ENCODE data around the gene MIEF2.

The MIEF2 gene

DNA sequence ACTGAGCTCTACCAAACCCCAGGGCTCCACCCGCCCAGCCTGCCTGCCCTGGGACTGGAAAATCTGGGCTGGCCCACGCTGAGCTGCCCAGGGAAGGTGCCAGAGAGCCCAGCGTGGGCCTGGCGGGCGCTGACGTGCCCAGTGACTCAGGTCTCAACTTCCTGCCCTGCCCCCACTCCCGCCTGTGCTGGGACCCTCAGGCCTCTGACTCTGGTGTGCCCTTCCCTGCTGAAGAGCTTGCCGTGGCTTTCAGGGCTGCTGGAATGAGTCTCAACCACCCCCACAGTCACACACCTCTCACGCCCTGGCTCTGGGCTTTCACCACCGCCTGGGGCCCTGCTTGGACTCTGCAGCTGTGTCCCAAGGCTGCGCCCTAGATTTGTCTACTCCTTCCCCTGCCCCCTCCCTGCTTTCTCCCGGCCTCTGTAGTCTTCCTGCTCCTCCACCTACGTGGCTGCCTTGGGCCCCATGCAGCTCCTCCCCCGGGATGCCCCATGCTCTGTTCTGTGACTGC, 24.7 kb upstream of the MIEF2 start:
- no peak for DNase-seq

DNA sequence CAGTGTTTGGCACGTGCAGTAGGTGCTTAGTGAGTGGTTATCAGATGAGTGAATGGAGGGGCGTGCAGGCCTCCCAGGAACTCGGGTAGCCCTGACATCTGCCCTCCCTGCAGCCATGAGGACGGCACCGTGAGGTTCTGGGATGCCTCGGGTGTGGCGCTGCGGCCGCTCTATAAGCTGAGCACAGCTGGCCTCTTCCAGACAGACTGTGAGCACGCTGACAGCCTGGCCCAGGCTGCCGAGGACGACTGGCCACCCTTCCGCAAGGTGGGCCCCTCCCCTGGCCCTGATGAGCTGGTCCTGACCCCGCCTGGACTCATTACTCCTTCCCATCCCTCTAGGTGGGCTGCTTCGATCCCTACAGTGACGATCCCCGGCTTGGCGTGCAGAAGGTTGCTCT, 24.0 kb upstream of the MIEF2 start:
- no peak for DNase-seq

DNA sequence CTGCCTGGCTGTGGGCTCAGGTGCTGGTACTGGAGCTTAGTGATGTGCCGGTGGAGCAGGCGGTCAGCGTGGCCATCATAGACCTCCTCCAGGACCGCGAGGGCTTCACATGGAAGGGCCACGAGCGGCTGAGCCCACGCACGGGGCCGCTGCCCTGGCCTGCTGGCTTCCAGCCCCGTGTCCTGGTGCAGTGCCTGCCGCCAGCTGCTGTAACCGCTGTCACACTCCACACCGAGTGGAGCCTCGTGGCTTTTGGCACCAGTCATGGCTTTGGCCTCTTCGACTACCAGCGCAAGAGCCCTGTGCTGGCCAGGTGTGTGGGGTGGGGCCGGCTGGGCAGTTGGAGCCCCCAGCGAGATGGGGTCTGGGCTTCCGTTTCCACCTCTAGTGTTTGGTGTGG, 23.0 kb upstream of the MIEF2 start:
- DNase-seq: no peak

DNA sequence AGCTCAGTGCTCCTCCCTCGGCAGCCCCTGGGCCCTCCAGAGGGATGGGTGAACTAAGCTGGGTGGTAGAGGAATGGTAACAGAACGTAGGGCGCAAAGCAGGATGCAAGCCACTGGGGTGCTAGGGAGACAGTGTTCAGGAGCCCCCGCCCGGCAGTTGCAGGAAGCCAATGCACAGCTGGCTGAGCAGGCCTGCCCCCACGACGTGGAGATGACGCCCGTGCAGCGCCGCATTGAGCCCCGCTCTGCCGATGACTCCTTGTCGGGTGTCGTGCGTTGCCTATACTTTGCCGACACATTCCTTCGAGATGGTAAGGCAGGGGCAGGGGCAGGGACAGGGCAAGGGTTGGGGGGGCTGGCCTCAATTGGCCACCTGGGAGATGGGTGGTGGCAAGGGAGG, 22.2 kb upstream of the MIEF2 start:
- DNase-seq: no peak

DNA sequence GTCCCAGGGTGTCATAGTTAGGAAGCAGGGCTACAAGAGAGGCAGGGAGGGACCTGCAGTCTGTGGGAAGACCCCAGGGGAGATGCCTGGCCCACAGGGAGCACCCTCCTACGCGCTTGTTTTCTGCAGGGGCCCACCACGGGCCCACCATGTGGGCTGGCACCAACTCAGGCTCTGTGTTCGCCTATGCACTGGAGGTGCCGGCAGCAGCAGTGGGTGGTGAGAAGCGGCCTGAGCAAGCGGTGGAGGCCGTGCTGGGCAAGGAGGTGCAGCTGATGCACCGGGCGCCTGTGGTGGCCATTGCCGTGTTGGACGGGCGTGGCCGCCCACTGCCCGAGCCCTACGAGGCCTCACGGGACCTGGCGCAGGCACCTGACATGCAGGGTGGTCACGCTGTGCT, 20.0 kb upstream of the MIEF2 start:
- DNase-seq: no peak

DNA sequence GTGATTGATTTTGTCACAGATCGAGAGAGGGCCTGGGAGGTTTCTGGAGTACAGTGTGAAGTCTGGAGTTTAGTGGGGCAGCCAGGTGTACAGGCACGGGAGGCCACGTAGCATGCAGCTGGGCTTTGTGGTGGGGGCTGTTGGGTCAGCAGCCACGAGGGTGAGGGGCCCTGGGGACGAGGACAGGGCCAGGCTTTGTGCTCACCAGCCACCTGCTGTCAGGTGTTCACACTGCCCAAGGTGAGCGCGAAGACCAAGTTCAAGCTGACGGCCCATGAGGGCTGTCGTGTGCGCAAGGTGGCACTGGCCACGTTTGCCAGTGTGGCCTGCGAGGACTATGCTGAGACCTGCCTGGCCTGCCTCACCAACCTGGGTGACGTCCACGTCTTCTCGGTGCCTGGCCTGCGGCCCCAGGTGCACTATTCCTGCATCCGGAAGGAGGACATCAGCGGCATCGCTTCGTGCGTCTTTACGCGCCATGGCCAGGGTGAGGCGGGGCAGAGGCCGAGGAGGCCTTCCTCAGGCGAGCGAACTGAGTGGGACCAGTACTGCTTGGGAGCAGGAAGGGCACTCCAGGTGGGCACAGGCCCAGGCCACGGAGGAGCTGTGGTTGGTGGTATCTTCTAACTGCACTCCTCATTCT, 19.1 kb upstream of the MIEF2 start:
- no peak for DNase-seq

DNA sequence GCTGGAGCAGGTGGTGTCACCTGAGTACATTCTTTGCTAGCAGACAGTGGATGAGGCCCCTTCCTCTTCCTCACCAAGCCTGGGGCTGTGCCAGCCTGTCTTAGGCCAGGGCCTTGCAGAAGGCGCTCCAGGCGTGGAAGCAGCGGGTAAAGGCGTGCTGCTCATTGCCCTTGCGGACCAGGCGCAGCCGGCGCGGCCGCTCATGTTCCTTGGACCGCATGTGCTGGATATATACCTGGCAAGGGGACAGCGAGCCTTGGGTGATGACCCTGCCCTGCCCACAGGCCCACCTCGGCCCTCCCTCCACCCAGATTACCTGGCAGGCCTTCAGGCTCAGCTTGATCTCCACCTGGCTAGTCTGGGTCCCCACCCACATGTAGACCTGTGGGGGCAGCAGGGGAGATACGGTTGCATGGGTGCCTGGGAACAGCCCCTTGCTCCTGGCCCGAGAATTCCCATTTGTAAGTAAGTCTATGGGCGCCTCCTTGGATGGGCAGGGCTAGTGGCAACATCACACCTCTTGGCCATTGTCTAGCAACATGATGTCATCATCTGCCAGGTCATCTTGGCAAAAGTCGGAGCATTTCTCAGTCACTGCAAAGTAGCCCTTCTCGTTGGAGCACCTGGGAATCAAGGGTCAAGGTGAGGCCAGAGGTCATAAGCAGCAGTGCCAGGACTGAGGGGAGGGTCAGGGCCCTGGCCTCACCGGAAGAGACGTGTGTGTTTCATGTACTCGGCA, 15.3 kb upstream of the MIEF2 start:
- DNase-seq: no peak

DNA sequence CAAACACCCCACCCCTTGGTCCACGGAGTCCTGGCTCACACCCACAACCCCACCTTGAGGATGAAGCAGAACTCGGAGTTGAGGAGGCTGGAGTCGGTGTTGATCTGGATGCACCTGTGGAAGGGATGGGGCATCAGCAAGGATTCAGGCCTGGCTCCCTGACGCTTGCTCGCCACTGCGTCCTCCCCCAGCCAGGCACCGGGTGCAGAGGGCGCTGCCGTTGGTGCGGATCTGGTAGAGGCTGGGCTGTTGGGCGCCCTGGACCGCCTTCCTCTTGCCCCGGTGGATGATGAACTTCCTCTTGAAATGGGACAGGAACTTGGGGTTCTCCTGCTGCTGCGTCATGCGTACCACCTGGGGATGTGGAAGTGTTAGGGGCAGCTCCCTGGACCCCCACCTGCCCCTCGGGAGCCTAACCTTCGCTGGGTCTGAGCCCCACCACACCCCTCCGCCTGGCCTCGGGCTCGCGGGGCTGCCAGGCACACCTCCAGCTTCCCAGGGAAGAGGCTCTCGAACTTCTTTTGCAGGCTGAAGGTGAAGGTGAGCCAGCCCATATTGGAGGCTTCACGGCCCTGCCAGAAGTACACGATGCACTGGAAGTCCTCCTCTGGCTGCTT, 14.2 kb upstream of the MIEF2 start:
- no peak for DNase-seq

DNA sequence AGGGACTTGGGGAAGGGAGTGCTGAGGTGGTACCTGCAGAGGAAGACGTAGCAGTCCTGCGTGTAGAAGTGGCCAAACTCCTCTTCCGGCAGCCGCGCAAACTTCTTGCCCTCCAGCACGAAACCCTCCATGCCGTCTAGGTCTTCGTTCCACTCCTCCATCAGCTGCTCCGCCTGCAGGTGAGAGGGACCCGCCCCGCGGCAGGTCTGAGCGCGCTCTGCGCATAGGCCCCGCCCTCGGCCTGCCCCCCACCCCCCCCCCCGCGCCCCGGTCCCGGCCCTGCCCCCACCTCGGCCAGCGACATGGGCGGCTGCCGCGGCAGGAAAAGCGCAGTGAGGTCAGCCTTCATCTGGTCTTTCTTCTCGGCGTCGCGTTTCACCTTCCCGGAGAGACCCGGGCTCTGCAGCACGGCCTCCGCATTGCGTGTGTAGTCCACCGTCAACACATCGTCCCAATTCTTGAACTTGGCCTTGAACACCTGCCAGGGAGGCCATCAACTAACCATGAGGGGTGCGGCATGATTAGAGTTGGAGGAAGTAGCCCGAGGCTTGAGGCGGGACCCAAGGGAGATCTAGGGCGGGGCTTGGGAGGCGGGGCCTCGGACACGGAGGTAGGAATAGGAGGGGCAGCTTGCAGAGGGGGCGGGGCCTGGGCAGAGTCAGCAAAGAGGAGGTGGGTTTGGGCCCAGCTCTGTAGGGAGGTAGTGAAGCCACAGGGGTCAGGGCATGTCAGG, 13.4 kb upstream of the MIEF2 start:
- DNase-seq: no peak

DNA sequence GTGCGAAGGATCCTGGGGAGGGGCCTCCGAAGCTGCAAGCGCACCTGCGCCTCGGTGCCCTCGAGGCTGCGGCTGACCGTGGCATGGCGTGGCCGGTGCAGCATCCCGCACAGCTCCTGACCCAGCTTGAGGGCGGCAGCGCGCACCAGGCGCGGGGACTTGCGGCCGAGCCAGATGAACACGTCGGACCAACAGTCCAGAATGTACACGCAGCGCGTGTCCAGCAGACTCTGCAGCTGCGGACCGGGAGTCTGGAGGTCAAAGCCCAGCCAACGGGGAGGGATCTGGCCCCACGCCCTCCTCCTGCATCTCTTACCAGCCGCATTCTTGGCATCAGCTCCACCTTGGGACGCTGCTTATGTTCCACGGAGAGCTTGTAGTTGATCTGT, 12.9 kb upstream of the MIEF2 start:
- no peak for DNase-seq

DNA sequence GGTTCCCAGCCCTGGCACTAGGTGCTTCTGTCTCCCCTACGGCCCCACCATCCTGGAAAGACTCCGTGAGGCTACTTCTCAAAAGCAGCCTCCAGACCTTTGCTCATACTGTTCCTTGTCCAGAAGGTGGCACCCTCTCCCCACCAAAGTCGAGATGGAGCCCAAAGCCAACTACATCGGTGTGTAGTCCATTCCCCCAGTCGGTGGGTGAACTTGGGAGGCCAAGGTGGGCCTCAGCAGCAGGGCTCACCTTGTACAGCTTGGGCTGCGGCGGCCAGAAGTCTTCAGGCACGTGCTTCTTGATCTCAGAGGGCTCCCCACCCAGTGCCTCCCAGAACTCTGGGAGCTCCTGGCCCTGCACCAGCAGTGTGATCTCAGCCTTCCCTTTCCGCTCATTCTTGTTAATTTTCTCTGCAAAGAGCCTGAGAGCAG, 12.1 kb upstream of the MIEF2 start:
- no peak for DNase-seq

DNA sequence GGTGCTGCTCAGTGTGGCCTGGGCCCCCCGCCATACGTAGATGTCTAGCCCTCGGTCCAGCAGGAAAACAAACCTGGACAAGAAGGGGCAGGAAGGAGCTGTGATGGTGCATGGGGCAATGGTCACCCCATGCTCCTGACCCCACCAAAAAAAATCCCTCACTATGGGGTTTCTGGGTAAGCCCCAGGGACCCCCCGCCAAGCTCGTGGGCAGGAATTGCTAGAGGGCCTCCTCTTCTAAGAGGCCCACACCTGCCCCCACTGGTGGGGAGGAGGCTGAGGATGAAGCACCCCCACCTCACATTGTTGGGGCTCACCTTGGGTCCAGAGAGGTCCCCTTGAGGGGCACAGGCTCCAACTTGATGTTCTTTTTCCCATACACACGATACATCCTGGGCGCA, 11.7 kb upstream of the MIEF2 start:
- DNase-seq: no peak

DNA sequence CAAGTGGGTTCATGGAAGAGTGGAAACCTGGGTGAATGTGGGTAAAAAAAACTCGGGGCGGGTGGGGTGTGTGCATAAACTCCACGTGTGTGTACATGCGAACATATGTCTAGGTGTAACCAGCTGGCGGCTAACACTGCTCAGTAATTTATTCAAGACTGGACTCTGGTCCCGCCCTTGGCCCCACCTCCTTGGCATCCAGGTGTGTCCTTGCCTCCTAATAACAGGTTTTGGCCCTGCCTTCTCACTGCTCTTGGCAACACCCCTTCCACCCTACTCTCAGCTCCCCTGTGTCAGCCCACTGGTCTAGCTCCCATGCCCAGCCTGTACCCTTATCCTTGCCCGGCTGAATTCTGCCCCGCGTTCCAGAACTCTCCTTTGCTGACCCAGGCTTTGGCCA, 10.2 kb upstream of the MIEF2 start:
- DNase-seq: no peak

DNA sequence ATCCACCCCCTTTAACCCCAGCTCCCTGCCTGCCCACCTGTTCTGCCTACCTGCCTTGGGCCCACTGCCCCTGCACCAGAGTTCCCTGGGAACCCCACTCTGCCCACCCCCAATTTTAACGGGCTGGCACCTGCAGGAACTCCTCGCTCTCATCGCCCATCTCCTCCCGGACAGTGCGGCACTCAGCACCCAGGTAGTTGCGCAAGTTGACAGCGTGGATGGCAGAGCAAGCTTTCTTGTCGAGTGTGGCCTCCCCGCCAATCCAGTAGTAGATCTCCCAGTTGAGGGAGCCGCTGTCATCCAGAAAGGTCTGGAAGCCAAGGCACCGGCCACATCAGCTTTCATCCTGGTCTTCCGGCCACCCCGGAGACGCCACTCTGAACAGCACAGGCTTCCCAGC, 9.8 kb upstream of the MIEF2 start:
- DNase-seq: no peak

DNA sequence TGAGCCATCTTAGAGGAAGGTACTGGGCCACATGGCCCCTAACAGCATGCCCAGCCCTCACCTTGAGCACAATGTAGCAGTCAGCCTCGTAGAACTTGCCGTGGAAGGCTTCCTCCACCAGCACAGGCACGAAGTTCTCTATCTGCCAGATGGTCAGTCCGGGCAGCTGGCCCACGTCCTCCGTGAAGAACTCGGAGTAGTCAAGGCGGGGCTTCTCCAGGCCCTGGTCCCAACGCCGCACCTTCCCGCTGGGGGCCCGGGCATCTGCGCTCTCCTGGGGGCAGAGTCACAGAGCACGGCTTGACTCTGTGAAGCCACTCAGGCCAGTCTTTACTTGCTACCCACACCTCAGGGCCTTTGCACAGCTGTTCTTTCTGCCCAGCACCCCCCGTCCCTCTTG, 9.3 kb upstream of the MIEF2 start:
- no peak for DNase-seq

DNA sequence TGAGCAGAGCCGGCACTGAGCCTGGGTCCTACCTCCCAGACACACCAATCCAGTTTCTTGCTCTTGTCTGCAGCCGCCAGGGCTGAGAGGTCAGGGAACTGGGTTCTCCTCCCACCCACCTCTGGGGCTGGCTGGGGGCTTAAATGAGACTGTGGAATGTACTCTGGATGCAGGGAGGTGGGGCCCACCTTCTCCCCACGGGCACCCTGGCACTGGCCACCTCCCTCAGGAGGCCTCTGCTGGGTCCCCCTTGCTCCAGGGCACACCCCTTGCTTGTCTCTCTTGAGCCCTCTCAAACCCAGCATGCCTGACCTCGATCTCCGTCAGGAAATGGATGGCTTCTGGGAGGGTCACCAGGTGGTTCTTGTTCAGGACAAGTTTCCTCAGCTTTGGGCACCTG, 8.3 kb upstream of the MIEF2 start:
- DNase-seq: no peak

DNA sequence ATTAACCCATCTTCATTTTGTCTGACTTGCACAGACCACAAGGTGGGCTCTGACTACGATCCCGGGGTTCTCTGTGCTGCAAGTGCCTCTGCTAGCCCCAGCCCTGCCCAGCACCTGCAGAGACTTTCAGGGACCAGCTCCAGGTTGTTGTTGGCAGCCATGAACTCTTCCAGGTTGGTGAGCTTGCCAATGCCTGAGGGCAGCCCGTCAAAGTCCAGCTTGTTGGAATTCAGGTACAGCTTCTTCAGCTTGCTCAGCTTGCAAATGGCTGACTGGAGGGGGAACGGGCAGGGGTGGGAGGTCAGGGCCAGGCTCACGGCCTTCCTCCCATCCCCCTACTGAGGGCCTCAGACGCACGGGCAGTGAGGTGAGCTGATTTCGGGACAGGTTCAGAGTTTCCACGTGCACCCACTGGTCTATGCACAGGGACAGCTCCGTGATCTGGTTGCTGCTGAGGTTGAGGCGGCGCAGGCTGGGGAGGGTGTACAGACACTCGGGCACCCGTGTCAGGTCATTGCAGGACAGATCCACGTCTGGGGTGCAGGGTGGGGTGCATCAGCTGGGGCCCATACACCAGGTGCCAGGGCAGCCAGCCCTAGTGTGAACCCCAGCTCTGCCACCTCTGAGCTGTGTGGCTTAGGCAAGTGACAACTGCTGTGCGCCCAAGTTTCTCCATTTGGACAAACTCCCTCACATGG, 7.1 kb upstream of the MIEF2 start:
- no peak for DNase-seq

DNA sequence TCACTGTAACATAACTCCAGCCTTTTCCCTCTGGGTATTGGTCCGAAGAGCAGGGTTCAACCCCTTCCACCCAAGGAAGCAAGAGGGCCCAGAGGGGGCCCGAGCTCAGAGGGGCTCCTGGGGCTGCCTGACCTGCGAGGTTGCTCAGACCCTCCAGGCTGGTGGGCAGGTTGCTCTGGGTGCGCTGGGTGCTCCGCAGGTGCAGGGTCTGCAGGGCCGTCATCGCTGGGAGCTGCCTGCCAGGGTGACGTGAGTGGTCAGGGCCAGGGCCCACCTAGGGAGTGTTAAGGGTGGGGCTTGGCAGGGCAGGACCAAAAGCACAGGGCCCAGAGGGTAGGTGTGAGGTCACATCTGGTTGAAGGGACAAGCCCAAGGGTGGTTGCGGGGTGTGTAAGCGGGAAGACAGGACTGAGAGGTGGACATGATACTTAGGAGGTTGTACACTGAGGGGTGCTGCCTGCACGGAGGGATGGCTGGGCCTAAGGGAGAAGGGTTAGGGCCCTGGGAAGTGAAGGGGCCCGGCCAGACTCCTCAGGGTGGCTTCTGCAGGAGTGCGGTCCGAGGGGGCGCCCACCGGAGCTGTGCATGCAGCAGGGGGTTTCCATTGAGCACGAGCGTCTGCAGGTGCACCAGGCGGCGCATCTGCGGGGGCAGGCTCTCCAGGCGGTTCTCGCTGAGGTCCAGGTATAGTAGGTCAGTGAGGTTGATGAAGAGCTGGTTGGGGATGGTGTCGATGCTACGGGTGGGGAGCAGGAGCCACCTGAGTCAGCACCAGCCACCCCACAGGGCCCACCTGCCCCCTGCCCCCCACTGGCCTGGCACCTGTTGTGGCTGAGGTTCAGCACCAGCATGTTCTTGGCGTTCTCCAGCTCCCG, 6.3 kb upstream of the MIEF2 start:
- no peak for DNase-seq

DNA sequence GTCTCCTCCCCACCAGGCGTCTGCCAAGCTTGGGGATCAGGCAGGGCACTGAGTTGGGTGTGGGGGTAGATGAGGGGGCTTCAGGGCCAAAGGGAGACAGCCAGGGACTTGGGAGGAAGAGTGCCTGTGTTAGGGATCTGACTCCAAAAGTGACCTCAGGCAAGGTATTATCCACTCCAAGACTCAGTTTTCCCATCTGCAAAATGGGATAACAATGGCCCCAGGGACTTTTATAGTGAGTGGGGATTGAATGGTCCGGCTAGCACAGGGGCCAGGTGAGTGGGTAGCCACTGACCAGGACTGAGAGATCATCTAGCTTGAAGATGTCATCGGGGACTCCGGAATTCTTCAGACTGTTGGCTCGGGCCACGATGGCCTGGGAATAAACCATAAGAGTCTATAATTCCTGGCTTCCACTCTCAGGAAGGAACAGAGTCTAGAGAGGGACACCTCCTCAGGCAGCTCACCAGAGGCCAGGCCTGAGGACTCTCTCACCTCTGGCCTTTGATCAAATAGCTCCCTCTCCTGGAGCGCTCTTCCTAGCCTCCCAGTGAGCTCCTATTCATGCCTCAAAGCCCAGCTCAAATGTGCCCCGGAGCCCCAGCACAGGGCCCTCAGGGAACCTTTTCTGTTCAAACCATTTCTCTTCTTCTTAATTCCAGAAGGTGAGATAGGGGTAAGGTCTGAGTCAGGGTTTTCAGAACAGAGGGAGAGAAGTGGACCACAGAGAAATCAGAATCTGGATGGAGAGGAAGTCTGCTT, 5.4 kb upstream of the MIEF2 start:
- DNase-seq: no peak

DNA sequence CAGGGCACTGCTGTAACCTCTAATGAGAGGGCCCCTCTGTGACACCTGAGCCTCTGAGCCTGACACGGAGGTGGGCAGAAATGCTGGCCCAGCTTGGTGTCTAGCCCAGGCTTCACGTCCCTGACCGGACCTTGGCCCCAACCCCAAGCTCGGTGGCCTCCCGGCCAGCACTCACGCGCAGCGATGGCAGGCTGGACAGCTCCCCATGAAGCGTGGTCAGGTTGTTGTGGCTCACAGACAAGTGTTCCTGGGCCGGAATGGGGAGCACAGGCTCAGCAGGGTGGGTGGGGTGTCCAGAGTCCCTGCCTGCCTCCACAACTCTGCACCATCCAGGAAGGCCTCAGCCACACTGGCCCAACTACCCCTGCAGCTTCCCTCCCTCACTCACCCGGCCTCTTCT, 4.1 kb upstream of the MIEF2 start:
- DNase-seq: no peak

DNA sequence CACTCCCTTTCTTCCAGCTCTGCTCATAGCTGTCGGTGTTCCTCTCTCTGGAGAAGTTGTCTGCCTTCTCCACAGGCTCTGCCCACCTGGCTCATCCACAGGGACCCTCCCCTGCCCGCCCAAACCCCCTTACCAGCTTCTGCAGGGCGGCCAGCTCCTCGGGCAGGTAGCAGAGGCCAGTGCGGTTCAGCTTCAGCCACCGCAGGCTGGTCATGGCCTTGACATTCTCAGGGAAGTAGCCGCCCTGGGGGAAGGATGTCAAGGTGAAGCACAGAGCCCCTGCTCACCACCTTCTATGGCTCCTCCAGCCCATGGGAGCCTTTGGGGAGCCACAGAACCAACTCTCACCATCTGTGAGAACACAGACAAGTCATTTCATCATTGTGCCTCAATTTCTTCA, 3.7 kb upstream of the MIEF2 start:
- no peak for DNase-seq
